Activated CD4-positive, alpha-beta T cell treated with anti-CD3 and anti-CD28 coated beads, Interleukin-2, amount 10 ng/mL, durations not matched to agents 7 days and 5 days (primary cell): Measurements from ENCODE around the gene ADGRB2. TPM values are rescaled to one million over a fixed set of nuclear protein-coding genes. Genes with fewer than 3 reads are reported as not detected.

Experiments used
- CTCF ChIA-PET: fragments of 350-600 bp; sonication (Branson Sonifier 250); formaldehyde crosslinking; loops from one replicate; lab custom pipeline; 2021; ENCODE audit warnings: antibody characterized with exemption; lab: Charles Lee
- POLR2A ChIA-PET: fragments of 350-600 bp; sonication (Branson Sonifier 250); formaldehyde crosslinking; loops from one replicate; lab custom pipeline; 2021; ENCODE audit warnings: antibody characterized with exemption; lab: Charles Lee
- DNase-seq: peaks from one replicate; pipeline ENCODE4 v3.0.0-alpha.2; 2020
- H3K27ac Mint-ChIP-seq: one replicate; pipeline ENCODE4 v1.8.0; 2021; ENCODE audit warnings: mild to moderate bottlenecking, moderate library complexity, mixed read lengths
- H3K27me3 Mint-ChIP-seq: one replicate; pipeline ENCODE4 v1.8.0; 2021; ENCODE audit warnings: mixed read lengths
- H3K36me3 Mint-ChIP-seq: one replicate; pipeline ENCODE4 v1.8.0; 2021; ENCODE audit warnings: low read depth, mixed read lengths
- H3K4me1 Mint-ChIP-seq: one replicate; pipeline ENCODE4 v1.8.0; 2021; ENCODE audit warnings: mixed read lengths
- H3K4me3 Mint-ChIP-seq: one replicate; pipeline ENCODE4 v1.8.0; 2021; ENCODE audit warnings: mild to moderate bottlenecking, moderate library complexity, mixed read lengths
- H3K9me3 Mint-ChIP-seq: one replicate; pipeline ENCODE4 v1.8.0; 2021; ENCODE audit warnings: mixed read lengths
- total RNA-seq, 2 experiments: library from RNA; stranded (reverse); gene quantifications; one replicate each; pipeline ENCODE4 v1.2.3, GENCODE V29; 2021

The ADGRB2 gene
- total RNA-seq, 2 experiments from 2014 or later: 0.27 to 0.31 TPM

- ChIA-PET POLR2A (no interaction called here), CTCF (no interaction called here)
- Mint-ChIP-seq H3K36me3 (no peaks in the 10 kb centered on the region), H3K4me1 (no peaks in the 10 kb centered on the region), H3K27ac (no peak overlapping the region), H3K27me3 (no peaks in the 10 kb centered on the region), H3K4me3 (no peak overlapping the region), H3K9me3 (no peaks in the 10 kb centered on the region)
- no peak for DNase-seq
Observed at GRCh38 chr1:31691951-31692350, 72.2 kb downstream of the ADGRB2 start.

GRCh38 chr1:31691446-31691845 is 72.7 kb downstream of the ADGRB2 start:
- Mint-ChIP-seq H3K36me3 (no peaks in the 10 kb centered on the region), H3K4me1 (no peaks in the 10 kb centered on the region), H3K27me3 (no peaks in the 10 kb centered on the region), H3K4me3 (no peak overlapping the region), H3K9me3 (no peaks in the 10 kb centered on the region), H3K27ac (no peak overlapping the region)
- ChIA-PET POLR2A (no interaction called here), CTCF (no interaction called here)
- no peak for DNase-seq

GRCh38 chr1:31690921-31691320 is 73.2 kb downstream of the ADGRB2 start:
- H3K4me1 Mint-ChIP-seq: no peaks in the 10 kb centered on the region
- no peak overlapping the region for H3K27ac Mint-ChIP-seq
- CTCF ChIA-PET: no interaction called here
- H3K4me3 Mint-ChIP-seq: no peak overlapping the region
- no peaks in the 10 kb centered on the region for H3K27me3 Mint-ChIP-seq
- no peak for DNase-seq
- H3K36me3 Mint-ChIP-seq: no peaks in the 10 kb centered on the region
- no peaks in the 10 kb centered on the region for H3K9me3 Mint-ChIP-seq
- POLR2A ChIA-PET: no interaction called here

- POLR2A ChIA-PET: no interaction called here
- no peak for DNase-seq
- H3K27me3 Mint-ChIP-seq: no peaks in the 10 kb centered on the region
Observed at GRCh38 chr1:31689854-31690253, 74.3 kb downstream of the ADGRB2 start.

GRCh38 chr1:31689379-31689778 is 74.8 kb downstream of the ADGRB2 start:
- CTCF ChIA-PET: no interaction called here
- H3K27ac Mint-ChIP-seq: no peak overlapping the region
- no peaks in the 10 kb centered on the region for H3K27me3 Mint-ChIP-seq
- no peaks in the 10 kb centered on the region for H3K36me3 Mint-ChIP-seq
- no peaks in the 10 kb centered on the region for H3K4me1 Mint-ChIP-seq
- H3K9me3 Mint-ChIP-seq: no peaks in the 10 kb centered on the region
- no peak overlapping the region for H3K4me3 Mint-ChIP-seq
- no peak for DNase-seq
- POLR2A ChIA-PET: no interaction called here

More at GRCh38 chr1:31689854-31690253, 74.3 kb downstream of the ADGRB2 start:
- Mint-ChIP-seq H3K27ac (no peak overlapping the region), H3K9me3 (no peaks in the 10 kb centered on the region), H3K36me3 (no peaks in the 10 kb centered on the region), H3K4me1 (no peaks in the 10 kb centered on the region), H3K4me3 (no peak overlapping the region)
- CTCF ChIA-PET: no interaction called here

GRCh38 chr1:31688233-31688918 is 75.8 kb downstream of the ADGRB2 start:
- Mint-ChIP-seq H3K27me3 (no peaks in the 10 kb centered on the region), H3K27ac (no peak overlapping the region), H3K36me3 (no peaks in the 10 kb centered on the region), H3K9me3 (no peaks in the 10 kb centered on the region), H3K4me3 (no peak overlapping the region), H3K4me1 (no peaks in the 10 kb centered on the region)
- ChIA-PET CTCF (interaction anchor here (0.5 to 0.9 kb wide), 2 partner anchors 9 to 101 kb away, joined by 3 read pairs; no protein-coding TSS in a partner anchor), POLR2A (no interaction called here)
- DNase-seq: no peak

- Mint-ChIP-seq H3K27ac (no peak overlapping the region), H3K36me3 (no peaks in the 10 kb centered on the region), H3K9me3 (no peaks in the 10 kb centered on the region), H3K27me3 (no peaks in the 10 kb centered on the region), H3K4me3 (no peak overlapping the region), H3K4me1 (no peaks in the 10 kb centered on the region)
- POLR2A ChIA-PET: no interaction called here
- DNase-seq: no peak
- CTCF ChIA-PET: interaction anchor here (0.9 kb wide), 1 partner anchor 10 kb away, joined by 3 read pairs; no protein-coding TSS in a partner anchor
Observed at GRCh38 chr1:31687601-31688000, 76.5 kb downstream of the ADGRB2 start.

GRCh38 chr1:31685795-31686194 is 78.3 kb downstream of the ADGRB2 start:
- Mint-ChIP-seq H3K4me3 (no peak overlapping the region), H3K4me1 (no peaks in the 10 kb centered on the region), H3K9me3 (no peaks in the 10 kb centered on the region), H3K36me3 (no peaks in the 10 kb centered on the region), H3K27ac (no peak overlapping the region), H3K27me3 (no peaks in the 10 kb centered on the region)
- ChIA-PET POLR2A (no interaction called here), CTCF (interaction anchor here (1.1 kb wide), 1 partner anchor 26 kb away, joined by 4 read pairs; no protein-coding TSS in a partner anchor)
- DNase-seq: no peak

GRCh38 chr1:31683997-31684396 is 80.1 kb downstream of the ADGRB2 start:
- no peak for DNase-seq
- no peak overlapping the region for H3K4me3 Mint-ChIP-seq
- H3K9me3 Mint-ChIP-seq: no peaks in the 10 kb centered on the region

GRCh38 chr1:31681415-31681814 is 82.7 kb downstream of the ADGRB2 start:
- no peak overlapping the region for H3K27ac Mint-ChIP-seq
- no peak for DNase-seq
- H3K4me3 Mint-ChIP-seq: no peak overlapping the region
- ChIA-PET CTCF (interaction anchor here (1.3 kb wide), 1 partner anchor 255 kb away, joined by 3 read pairs; no protein-coding TSS in a partner anchor), POLR2A (no interaction called here)
- no peaks in the 10 kb centered on the region for H3K36me3 Mint-ChIP-seq
- H3K4me1 Mint-ChIP-seq: no peaks in the 10 kb centered on the region
- no peaks in the 10 kb centered on the region for H3K9me3 Mint-ChIP-seq
- no peaks in the 10 kb centered on the region for H3K27me3 Mint-ChIP-seq

More at GRCh38 chr1:31683997-31684396, 80.1 kb downstream of the ADGRB2 start:
- Mint-ChIP-seq H3K27ac (no peak overlapping the region), H3K36me3 (no peaks in the 10 kb centered on the region), H3K27me3 (no peaks in the 10 kb centered on the region), H3K4me1 (no peaks in the 10 kb centered on the region)
- ChIA-PET CTCF (interaction anchor here (1.8 kb wide), 1 partner anchor 21 kb away, joined by 4 read pairs; no protein-coding TSS in a partner anchor), POLR2A (no interaction called here)

- ChIA-PET CTCF (interaction anchor here (0.7 to 1.4 kb wide), 3 partner anchors 10 to 21 kb away, joined by 3 to 4 read pairs (median 3); no protein-coding TSS in a partner anchor), POLR2A (interaction anchor here (0.7 kb wide), 1 partner anchor 314 kb away, joined by 3 read pairs; no protein-coding TSS in a partner anchor)
- no peaks in the 10 kb centered on the region for H3K27me3 Mint-ChIP-seq
- H3K36me3 Mint-ChIP-seq: no peaks in the 10 kb centered on the region
- H3K4me3 Mint-ChIP-seq: no peak overlapping the region
- no peak for DNase-seq
- H3K4me1 Mint-ChIP-seq: no peaks in the 10 kb centered on the region
- no peaks in the 10 kb centered on the region for H3K9me3 Mint-ChIP-seq
- no peak overlapping the region for H3K27ac Mint-ChIP-seq
Observed at GRCh38 chr1:31679676-31680230, 84.4 kb downstream of the ADGRB2 start.

GRCh38 chr1:31679091-31679490 is 85.0 kb downstream of the ADGRB2 start:
- CTCF ChIA-PET: interaction anchor here (0.7 to 1.4 kb wide), 3 partner anchors 9 to 22 kb away, joined by 3 to 4 read pairs (median 3); no protein-coding TSS in a partner anchor
- Mint-ChIP-seq H3K36me3 (no peaks in the 10 kb centered on the region), H3K4me1 (no peaks in the 10 kb centered on the region), H3K9me3 (no peaks in the 10 kb centered on the region), H3K4me3 (no peak overlapping the region), H3K27me3 (no peaks in the 10 kb centered on the region), H3K27ac (no peak overlapping the region)
- no peak for DNase-seq
- POLR2A ChIA-PET: interaction anchor here (0.7 kb wide), 1 partner anchor 315 kb away, joined by 3 read pairs; no protein-coding TSS in a partner anchor

GRCh38 chr1:31678681-31679080 is 85.5 kb downstream of the ADGRB2 start:
- no peak overlapping the region for H3K27ac Mint-ChIP-seq
- no peak overlapping the region for H3K4me3 Mint-ChIP-seq
- no peaks in the 10 kb centered on the region for H3K36me3 Mint-ChIP-seq
- CTCF ChIA-PET: interaction anchor here (0.7 to 1.4 kb wide), 4 partner anchors 9 to 24 kb away, joined by 3 to 4 read pairs (median 4); no protein-coding TSS in a partner anchor
- no peaks in the 10 kb centered on the region for H3K9me3 Mint-ChIP-seq
- H3K27me3 Mint-ChIP-seq: no peaks in the 10 kb centered on the region
- H3K4me1 Mint-ChIP-seq: no peaks in the 10 kb centered on the region
- DNase-seq: no peak
- POLR2A ChIA-PET: no interaction called here
